ENCODE data around the gene TMEM150C.

- no peak for TF ChIP-seq CTCF (optimal IDR thresholded peaks at IDR 0.05 in 1 of 3, IDR thresholded peaks at IDR 0.05 in 1 of 3, conservative IDR thresholded peaks at IDR 0.05 in 1 of 3; ENCODE audit: extremely low read depth in 1 of 3, insufficient read depth in 2 of 3, low read length in 3 of 3)
- TF ChIP-seq EZH2 (IDR thresholded peaks at IDR 0.05; ENCODE audit: low read length), result no peak
These were observed 18.1 kb upstream of the TMEM150C start for GRCh38 chr4:82579932-82580331.
